Liver (tissue), 9 donors: ENCODE measurements around the gene PMS1. TPM values are rescaled to one million over a fixed set of nuclear protein-coding genes. Genes with fewer than 3 reads are reported as not detected.

Experiments
- DNase-seq: peaks from one replicate; pipeline ENCODE4 v3.0.0-alpha.2; 2017; ENCODE audit warnings: low spot score
- H3K27ac ChIP-seq, 2 donors: one replicate each; pipeline ENCODE4 v1.7.0; 2013; ENCODE audit warnings: inconsistent platforms in 2 of 2, low read length in 2 of 2, control low read depth in 1 of 2, low read depth in 1 of 2, mild to moderate bottlenecking in 1 of 2
- H3K27me3 ChIP-seq, 4 donors: one replicate each; pipeline versions ENCODE4 v1.6.1 to v1.7.0; 2013; ENCODE audit warnings: low read length in 3 of 4, inconsistent platforms in 1 of 4, mild to moderate bottlenecking in 1 of 4, moderate library complexity in 1 of 4; ENCODE audit not compliant: control insufficient read depth in 4 of 4, insufficient read depth in 4 of 4
- H3K36me3 ChIP-seq, 4 donors: one replicate each; pipeline versions ENCODE4 v1.6.1 to v1.7.0; 2013; ENCODE audit warnings: low read length in 3 of 4, mild to moderate bottlenecking in 3 of 4, low read depth in 1 of 4, moderate library complexity in 1 of 4; ENCODE audit not compliant: control insufficient read depth in 4 of 4, insufficient read depth in 3 of 4
- H3K4me1 ChIP-seq, 4 donors: one replicate each; pipeline versions ENCODE4 v1.6.1 to v1.7.0; 2013; ENCODE audit warnings: low read length in 3 of 4, mild to moderate bottlenecking in 3 of 4, moderate library complexity in 1 of 4; ENCODE audit not compliant: control insufficient read depth in 4 of 4, insufficient read depth in 4 of 4
- H3K4me3 ChIP-seq, 3 donors: one replicate each; pipeline versions ENCODE4 v1.6.1 to v1.7.0; 2013; ENCODE audit warnings: low read length in 3 of 3, control low read depth in 1 of 3, low read depth in 1 of 3, mild to moderate bottlenecking in 1 of 3
- H3K9ac ChIP-seq, 2 donors: one replicate each; pipeline ENCODE4 v1.7.0; 2013; ENCODE audit warnings: low read length in 2 of 2, mild to moderate bottlenecking in 2 of 2, moderate library complexity in 2 of 2, control low read depth in 1 of 2, low read depth in 1 of 2
- H3K9me3 ChIP-seq, 4 donors: one replicate each; pipeline versions ENCODE4 v1.6.1 to v1.7.0; 2013; ENCODE audit warnings: low read length in 3 of 4; ENCODE audit not compliant: control insufficient read depth in 4 of 4
- EGR1 ChIP-seq, 2 donors: IDR thresholded peaks; 2 replicates each; pipeline ENCODE4 v1.6.1; 2016 to 2018; ENCODE audit warnings: antibody characterized with exemption in 2 of 2, low read depth in 2 of 2
- FOXA1 ChIP-seq: IDR thresholded peaks from 2 replicates; pipeline ENCODE4 v1.6.1; 2016; ENCODE audit warnings: antibody characterized with exemption
- FOXA2 ChIP-seq: IDR thresholded peaks from 2 replicates; pipeline ENCODE4 v1.6.1; 2016; ENCODE audit warnings: antibody characterized with exemption
- GABPA ChIP-seq, 2 donors: IDR thresholded peaks in 1 of 2; conservative IDR thresholded peaks in 1 of 2; 2 replicates each; pipeline ENCODE4 v1.6.1; 2016; ENCODE audit warnings: antibody characterized with exemption in 2 of 2, mild to moderate bottlenecking in 1 of 2, moderate library complexity in 1 of 2
- HNF4A ChIP-seq, 2 donors: conservative IDR thresholded peaks; 2 replicates each; pipeline ENCODE4 v1.6.1; 2016; ENCODE audit warnings: antibody characterized with exemption in 2 of 2, mild to moderate bottlenecking in 2 of 2
- HNF4G ChIP-seq: IDR thresholded peaks from 2 replicates; pipeline ENCODE4 v1.6.1; 2016; ENCODE audit warnings: antibody characterized with exemption
- JUND ChIP-seq, 2 donors: IDR thresholded peaks; 2 replicates each; pipeline ENCODE4 v1.6.1; 2016; ENCODE audit warnings: antibody characterized with exemption in 2 of 2
- NR2F2 ChIP-seq: IDR thresholded peaks from 2 replicates; pipeline ENCODE4 v1.6.1; 2016; ENCODE audit warnings: antibody characterized with exemption
- RAD21 ChIP-seq, 2 donors: IDR thresholded peaks; 2 replicates each; pipeline ENCODE4 v1.6.1; 2016; ENCODE audit warnings: antibody characterized with exemption in 2 of 2, mild to moderate bottlenecking in 2 of 2
- RXRA ChIP-seq, 2 donors: IDR thresholded peaks; 2 replicates each; pipeline ENCODE4 v1.6.1; 2017 to 2018; ENCODE audit warnings: antibody characterized with exemption in 2 of 2, mild to moderate bottlenecking in 1 of 2
- SP1 ChIP-seq: IDR thresholded peaks from 2 replicates; pipeline ENCODE4 v1.6.1; 2018; ENCODE audit warnings: antibody characterized with exemption, mild to moderate bottlenecking
- YY1 ChIP-seq: IDR thresholded peaks from 2 replicates; pipeline ENCODE4 v1.6.1; 2016; ENCODE audit warnings: antibody characterized with exemption, mild to moderate bottlenecking
- WGBS: extraction: QIAGEN DNeasy Blood & Tissue Kit; methylation state at CpG from one replicate; pipeline ENCODE4 v1.1.7; 2013; 5-methylcytosine and 5-hydroxymethylcytosine counted together
- polyA plus RNA-seq, 2 donors: library from polyadenylated mRNA; stranded (reverse) in 1 of 2; unstranded in 1 of 2; fragments of 200-250 nt in 1 of 2; fragments of >200 nt in 1 of 2; fragmentation: Nextera tagmentation in 1 of 2; extraction: Ambion mirVana in 1 of 2; gene quantifications; one replicate each; pipeline versions ENCODE4 v1.2.1 to v1.2.3, GENCODE V29; 2013 to 2015
- total RNA-seq, 2 donors: library from RNA; depleted of rRNA; stranded (reverse); fragments of >200 nt; gene quantifications; one replicate each; pipeline ENCODE4 v1.2.3, GENCODE V29; 2014
- TF ChIP-seq, protein P1 (sequence below): IDR thresholded peaks from 2 replicates; pipeline ENCODE4 v1.6.1; 2016; ENCODE audit warnings: antibody characterized with exemption
- TF ChIP-seq, protein P2 (sequence below): IDR thresholded peaks from 2 replicates; pipeline ENCODE4 v1.6.1; 2016; ENCODE audit warnings: antibody characterized with exemption
- TF ChIP-seq, protein P3 (sequence below): IDR thresholded peaks from 2 replicates; pipeline ENCODE4 v1.6.1; 2016; ENCODE audit warnings: antibody characterized with exemption, mild to moderate bottlenecking
- TF ChIP-seq, protein P4 (sequence below): IDR thresholded peaks from 2 replicates; pipeline ENCODE4 v1.6.1; 2016; ENCODE audit warnings: antibody characterized with exemption
- donor health status: healthy.
- donor health status: healthy.
- donor health status: healthy.
- donor health status: healthy.
- donor health status: healthy.

The PMS1 gene
- total and polyA plus RNA-seq, 4 donors: 3.0 to 19.2 (median 8.7) TPM

DNA sequence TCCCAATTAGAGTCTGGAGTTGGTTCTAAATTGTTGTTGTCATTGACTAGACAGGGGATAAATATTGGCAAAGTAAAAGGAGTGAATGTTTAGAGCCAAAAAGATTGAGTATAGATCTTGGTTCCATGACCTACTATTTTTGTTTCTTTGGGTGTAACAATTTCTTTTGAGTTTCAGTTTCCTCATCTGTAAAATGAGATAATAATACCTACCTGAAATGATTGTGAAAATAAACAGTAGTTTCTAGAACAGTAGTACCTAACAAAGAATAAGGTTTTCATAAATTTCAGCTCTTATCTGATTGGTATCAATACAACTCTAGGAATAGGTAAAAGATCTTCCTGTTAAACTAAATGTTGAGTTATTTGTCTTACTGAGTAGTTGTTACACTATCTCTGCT, 56.8 kb downstream of the PMS1 start:
- Histone ChIP-seq H3K27me3 (no peaks in the 10 kb centered on the region), H3K9ac (no peak overlapping the region), H3K4me1 (no peaks in the 10 kb centered on the region), H3K4me3 (no peak overlapping the region), H3K27ac (no peak overlapping the region), H3K36me3 (peaks cover 3 to 5% (median 3%) of the 10 kb centered on the region in 4 donors), H3K9me3 (no peaks in the 10 kb centered on the region)
- no peak for TF ChIP-seq RXRA (IDR thresholded peaks at IDR 0.05)
- no peak for TF ChIP-seq NR2F2
- TF ChIP-seq RAD21 (IDR thresholded peaks at IDR 0.05): no peak
- TF ChIP-seq, protein P1, sequence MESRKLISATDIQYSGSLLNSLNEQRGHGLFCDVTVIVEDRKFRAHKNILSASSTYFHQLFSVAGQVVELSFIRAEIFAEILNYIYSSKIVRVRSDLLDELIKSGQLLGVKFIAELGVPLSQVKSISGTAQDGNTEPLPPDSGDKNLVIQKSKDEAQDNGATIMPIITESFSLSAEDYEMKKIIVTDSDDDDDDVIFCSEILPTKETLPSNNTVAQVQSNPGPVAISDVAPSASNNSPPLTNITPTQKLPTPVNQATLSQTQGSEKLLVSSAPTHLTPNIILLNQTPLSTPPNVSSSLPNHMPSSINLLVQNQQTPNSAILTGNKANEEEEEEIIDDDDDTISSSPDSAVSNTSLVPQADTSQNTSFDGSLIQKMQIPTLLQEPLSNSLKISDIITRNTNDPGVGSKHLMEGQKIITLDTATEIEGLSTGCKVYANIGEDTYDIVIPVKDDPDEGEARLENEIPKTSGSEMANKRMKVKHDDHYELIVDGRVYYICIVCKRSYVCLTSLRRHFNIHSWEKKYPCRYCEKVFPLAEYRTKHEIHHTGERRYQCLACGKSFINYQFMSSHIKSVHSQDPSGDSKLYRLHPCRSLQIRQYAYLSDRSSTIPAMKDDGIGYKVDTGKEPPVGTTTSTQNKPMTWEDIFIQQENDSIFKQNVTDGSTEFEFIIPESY: no peak
- TF ChIP-seq, protein P2, sequence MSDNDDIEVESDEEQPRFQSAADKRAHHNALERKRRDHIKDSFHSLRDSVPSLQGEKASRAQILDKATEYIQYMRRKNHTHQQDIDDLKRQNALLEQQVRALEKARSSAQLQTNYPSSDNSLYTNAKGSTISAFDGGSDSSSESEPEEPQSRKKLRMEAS: no peak
- TF ChIP-seq JUND (IDR thresholded peaks at IDR 0.05): no peak
- TF ChIP-seq, protein P3, sequence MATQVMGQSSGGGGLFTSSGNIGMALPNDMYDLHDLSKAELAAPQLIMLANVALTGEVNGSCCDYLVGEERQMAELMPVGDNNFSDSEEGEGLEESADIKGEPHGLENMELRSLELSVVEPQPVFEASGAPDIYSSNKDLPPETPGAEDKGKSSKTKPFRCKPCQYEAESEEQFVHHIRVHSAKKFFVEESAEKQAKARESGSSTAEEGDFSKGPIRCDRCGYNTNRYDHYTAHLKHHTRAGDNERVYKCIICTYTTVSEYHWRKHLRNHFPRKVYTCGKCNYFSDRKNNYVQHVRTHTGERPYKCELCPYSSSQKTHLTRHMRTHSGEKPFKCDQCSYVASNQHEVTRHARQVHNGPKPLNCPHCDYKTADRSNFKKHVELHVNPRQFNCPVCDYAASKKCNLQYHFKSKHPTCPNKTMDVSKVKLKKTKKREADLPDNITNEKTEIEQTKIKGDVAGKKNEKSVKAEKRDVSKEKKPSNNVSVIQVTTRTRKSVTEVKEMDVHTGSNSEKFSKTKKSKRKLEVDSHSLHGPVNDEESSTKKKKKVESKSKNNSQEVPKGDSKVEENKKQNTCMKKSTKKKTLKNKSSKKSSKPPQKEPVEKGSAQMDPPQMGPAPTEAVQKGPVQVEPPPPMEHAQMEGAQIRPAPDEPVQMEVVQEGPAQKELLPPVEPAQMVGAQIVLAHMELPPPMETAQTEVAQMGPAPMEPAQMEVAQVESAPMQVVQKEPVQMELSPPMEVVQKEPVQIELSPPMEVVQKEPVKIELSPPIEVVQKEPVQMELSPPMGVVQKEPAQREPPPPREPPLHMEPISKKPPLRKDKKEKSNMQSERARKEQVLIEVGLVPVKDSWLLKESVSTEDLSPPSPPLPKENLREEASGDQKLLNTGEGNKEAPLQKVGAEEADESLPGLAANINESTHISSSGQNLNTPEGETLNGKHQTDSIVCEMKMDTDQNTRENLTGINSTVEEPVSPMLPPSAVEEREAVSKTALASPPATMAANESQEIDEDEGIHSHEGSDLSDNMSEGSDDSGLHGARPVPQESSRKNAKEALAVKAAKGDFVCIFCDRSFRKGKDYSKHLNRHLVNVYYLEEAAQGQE: no peak
- no peak for TF ChIP-seq GABPA (IDR thresholded peaks at IDR 0.05 in 1 of 2, conservative IDR thresholded peaks at IDR 0.05 in 1 of 2)
- no peak for TF ChIP-seq YY1
- no peak for TF ChIP-seq EGR1 (IDR thresholded peaks at IDR 0.05; ENCODE audit: low read depth in 2 of 2)
- no peak for TF ChIP-seq FOXA1
- no peak for TF ChIP-seq HNF4A (conservative IDR thresholded peaks at IDR 0.05)
- TF ChIP-seq HNF4G: no peak
- no peak for TF ChIP-seq FOXA2
- no peak for DNase-seq

DNA sequence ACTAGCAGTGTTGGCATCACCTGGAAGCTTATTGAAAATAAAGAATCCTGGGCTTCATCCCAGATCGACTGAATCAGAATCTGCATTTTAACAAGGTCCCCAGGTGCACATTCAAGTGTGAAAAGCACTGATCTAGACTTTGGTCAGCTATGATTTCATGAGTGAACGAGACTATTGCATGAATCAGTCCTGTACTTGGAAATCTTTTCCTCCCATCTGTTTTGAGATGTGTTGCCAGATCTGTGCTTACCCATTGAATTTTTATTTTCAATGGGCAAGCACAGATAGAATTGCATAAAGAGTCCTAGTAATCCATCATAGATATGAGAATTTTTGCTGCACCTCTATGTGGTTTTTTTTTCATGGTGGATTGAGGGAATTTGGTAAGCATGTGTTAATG, 64.0 kb downstream of the PMS1 start:
- Histone ChIP-seq H3K27me3 (no peaks in the 10 kb centered on the region), H3K9me3 (no peaks in the 10 kb centered on the region), H3K36me3 (peaks cover 6 to 13% (median 9%) of the 10 kb centered on the region in 4 donors), H3K9ac (no peak overlapping the region), H3K4me1 (no peaks in the 10 kb centered on the region), H3K27ac (no peak overlapping the region), H3K4me3 (no peak overlapping the region)
- WGBS: 72% methylated on average over 2 of the region's 2 CpGs
- DNase-seq: no peak
- TF ChIP-seq YY1 (no peak), EGR1 (IDR thresholded peaks at IDR 0.05; ENCODE audit: low read depth in 2 of 2) (no peak), SP1 (no peak), NR2F2 (no peak), FOXA2 (no peak), GABPA (IDR thresholded peaks at IDR 0.05 in 1 of 2, conservative IDR thresholded peaks at IDR 0.05 in 1 of 2) (no peak), JUND (IDR thresholded peaks at IDR 0.05) (no peak), HNF4A (conservative IDR thresholded peaks at IDR 0.05) (no peak)
- TF ChIP-seq, protein P3: no peak
- TF ChIP-seq, protein P1: no peak
- TF ChIP-seq, protein P4, sequence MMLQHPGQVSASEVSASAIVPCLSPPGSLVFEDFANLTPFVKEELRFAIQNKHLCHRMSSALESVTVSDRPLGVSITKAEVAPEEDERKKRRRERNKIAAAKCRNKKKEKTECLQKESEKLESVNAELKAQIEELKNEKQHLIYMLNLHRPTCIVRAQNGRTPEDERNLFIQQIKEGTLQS: no peak
